ENCODE measurements around the gene RNF182. TPM values are rescaled to one million over a fixed set of nuclear protein-coding genes. Genes with fewer than 3 reads are reported as not detected.

The RNF182 gene
- total RNA-seq, 1 donor from 2014 or later = 15.3 TPM

- peaks cover 20% of the 10 kb centered on the region for H3K4me1 Mint-ChIP-seq
- H3K27ac ChIP-seq = no peak overlapping the region
- peaks cover 8% of the 10 kb centered on the region for H3F3A ChIP-seq (ENCODE audit: low read depth)
- H3K9ac ChIP-seq = no peak overlapping the region
- H3K4me3 Mint-ChIP-seq = no peak overlapping the region
- peaks cover 2% of the 10 kb centered on the region for H3K9me3 Mint-ChIP-seq
- no peaks in the 10 kb centered on the region for H3K36me3 ChIP-seq
- peaks cover 28% of the 10 kb centered on the region for H3K4me1 ChIP-seq
- no peak for DNase-seq (ENCODE audit: low spot score)
- H3K27me3 Mint-ChIP-seq (ENCODE audit: insufficient read depth, low read depth) = no peaks in the 10 kb centered on the region
- no peak overlapping the region for H3K4me3 ChIP-seq
- H3K79me2 ChIP-seq (ENCODE audit: low read depth) = no peaks in the 10 kb centered on the region
- peaks cover 3% of the 10 kb centered on the region for H3K27me3 ChIP-seq
- H3K27ac Mint-ChIP-seq = peak overlapping the region; percentile 69
- no peak for TF ChIP-seq EZH2phosphoT487 (IDR thresholded peaks at IDR 0.05)
- TF ChIP-seq, protein P1, sequence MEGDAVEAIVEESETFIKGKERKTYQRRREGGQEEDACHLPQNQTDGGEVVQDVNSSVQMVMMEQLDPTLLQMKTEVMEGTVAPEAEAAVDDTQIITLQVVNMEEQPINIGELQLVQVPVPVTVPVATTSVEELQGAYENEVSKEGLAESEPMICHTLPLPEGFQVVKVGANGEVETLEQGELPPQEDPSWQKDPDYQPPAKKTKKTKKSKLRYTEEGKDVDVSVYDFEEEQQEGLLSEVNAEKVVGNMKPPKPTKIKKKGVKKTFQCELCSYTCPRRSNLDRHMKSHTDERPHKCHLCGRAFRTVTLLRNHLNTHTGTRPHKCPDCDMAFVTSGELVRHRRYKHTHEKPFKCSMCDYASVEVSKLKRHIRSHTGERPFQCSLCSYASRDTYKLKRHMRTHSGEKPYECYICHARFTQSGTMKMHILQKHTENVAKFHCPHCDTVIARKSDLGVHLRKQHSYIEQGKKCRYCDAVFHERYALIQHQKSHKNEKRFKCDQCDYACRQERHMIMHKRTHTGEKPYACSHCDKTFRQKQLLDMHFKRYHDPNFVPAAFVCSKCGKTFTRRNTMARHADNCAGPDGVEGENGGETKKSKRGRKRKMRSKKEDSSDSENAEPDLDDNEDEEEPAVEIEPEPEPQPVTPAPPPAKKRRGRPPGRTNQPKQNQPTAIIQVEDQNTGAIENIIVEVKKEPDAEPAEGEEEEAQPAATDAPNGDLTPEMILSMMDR (IDR thresholded peaks at IDR 0.05) = no peak
- TF ChIP-seq EZH2 (IDR thresholded peaks at IDR 0.05) = no peak
- no peaks in the 10 kb centered on the region for H4K20me1 ChIP-seq (ENCODE audit: low read depth)
- H3K4me2 ChIP-seq = no peak overlapping the region
- peak overlapping the region; percentile 48 for H2AFZ ChIP-seq (replicated peaks)
- H3K9me3 ChIP-seq (ENCODE audit: low read depth) = no peaks in the 10 kb centered on the region
- no peaks in the 10 kb centered on the region for H3K36me3 Mint-ChIP-seq
Observed at GRCh38 chr6:14023855-14024254, 99.1 kb downstream of the RNF182 start.

DNA sequence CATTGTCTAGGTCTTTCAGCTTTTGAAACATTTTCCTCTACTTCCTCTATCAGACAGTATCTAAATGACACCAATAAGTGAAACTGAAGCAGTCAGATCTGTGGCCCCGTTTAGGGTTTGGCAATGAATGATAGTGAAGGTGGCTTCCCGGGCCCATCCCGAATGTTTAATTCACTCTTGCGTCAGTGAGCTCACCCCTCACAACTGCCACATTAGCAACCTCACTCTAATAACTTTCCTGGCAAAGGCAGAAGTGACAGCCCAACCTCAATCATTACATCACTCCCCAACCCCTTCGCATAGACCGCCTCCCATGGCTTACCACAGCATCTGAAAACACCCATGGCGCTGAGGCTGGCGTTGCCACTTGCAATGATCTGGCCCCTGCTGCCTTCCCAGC lies 100.4 kb downstream of the RNF182 start:
- no peak overlapping the region for H3K4me3 Mint-ChIP-seq
- peaks cover 8% of the 10 kb centered on the region for H3F3A ChIP-seq (ENCODE audit: low read depth)

GRCh38 chr6:14026831-14027539 lies 102.2 kb downstream of the RNF182 start:
- H3K4me3 ChIP-seq = no peak overlapping the region
- H3K27ac ChIP-seq = no peak overlapping the region
- no peaks in the 10 kb centered on the region for H4K20me1 ChIP-seq (ENCODE audit: low read depth)
- H3K27me3 ChIP-seq = no peaks in the 10 kb centered on the region
- no peak overlapping the region for H2AFZ ChIP-seq (replicated peaks)
- H3K4me1 Mint-ChIP-seq = peaks cover 7% of the 10 kb centered on the region
- H3K79me2 ChIP-seq (ENCODE audit: low read depth) = no peaks in the 10 kb centered on the region
- H3K4me2 ChIP-seq = no peak overlapping the region
- DNase-seq (ENCODE audit: low spot score) = no peak
- H3K36me3 ChIP-seq = no peaks in the 10 kb centered on the region
- H3K27ac Mint-ChIP-seq = no peak overlapping the region
- peaks cover 17% of the 10 kb centered on the region for H3K4me1 ChIP-seq
- H3K36me3 Mint-ChIP-seq = no peaks in the 10 kb centered on the region
- H3K4me3 Mint-ChIP-seq = no peak overlapping the region
- H3K9me3 Mint-ChIP-seq = peaks cover 4% of the 10 kb centered on the region
- H3K9ac ChIP-seq = no peak overlapping the region
- TF ChIP-seq EZH2phosphoT487 (IDR thresholded peaks at IDR 0.05) (no peak), EZH2 (IDR thresholded peaks at IDR 0.05) (no peak)
- TF ChIP-seq, protein P1 (IDR thresholded peaks at IDR 0.05) = no peak
- peaks cover 2% of the 10 kb centered on the region for H3K27me3 Mint-ChIP-seq (ENCODE audit: insufficient read depth, low read depth)
- peaks cover 8% of the 10 kb centered on the region for H3F3A ChIP-seq (ENCODE audit: low read depth)
- no peaks in the 10 kb centered on the region for H3K9me3 ChIP-seq (ENCODE audit: low read depth)

More for the DNA sequence above, 100.4 kb downstream of the RNF182 start:
- peak overlapping the region; percentile 48 for H2AFZ ChIP-seq (replicated peaks)
- no peaks in the 10 kb centered on the region for H3K36me3 ChIP-seq
- H3K79me2 ChIP-seq (ENCODE audit: low read depth) = no peaks in the 10 kb centered on the region
- Mint-ChIP-seq H3K27ac (peak overlapping the region; percentile 43), H3K4me1 (peaks cover 19% of the 10 kb centered on the region), H3K9me3 (no peaks in the 10 kb centered on the region), H3K36me3 (no peaks in the 10 kb centered on the region), H3K27me3 (ENCODE audit: insufficient read depth, low read depth) (no peaks in the 10 kb centered on the region)
- H3K9ac ChIP-seq = no peak overlapping the region
- H3K9me3 ChIP-seq (ENCODE audit: low read depth) = no peaks in the 10 kb centered on the region
- TF ChIP-seq, protein P1 (IDR thresholded peaks at IDR 0.05) = no peak
- TF ChIP-seq EZH2 (IDR thresholded peaks at IDR 0.05) = no peak
- TF ChIP-seq EZH2phosphoT487 (IDR thresholded peaks at IDR 0.05) = no peak
- no peaks in the 10 kb centered on the region for H3K27me3 ChIP-seq
- H3K4me1 ChIP-seq = peaks cover 28% of the 10 kb centered on the region
- no peak overlapping the region for H3K4me2 ChIP-seq
- no peaks in the 10 kb centered on the region for H4K20me1 ChIP-seq (ENCODE audit: low read depth)
- H3K27ac ChIP-seq = no peak overlapping the region
- no peak overlapping the region for H3K4me3 ChIP-seq
- DNase-seq (ENCODE audit: low spot score) = no peak
